GM21515 (cell line): Measurements from ENCODE around the gene FAM107B.

Experiments used
- ATAC-seq: cut with Tn5 transposase; IDR thresholded peaks from one replicate; pipeline ENCODE4 v1.9.1; 2021; ENCODE audit not compliant: unreplicated experiment

Gene FAM107B

GRCh38 chr10:14543046-14543903 is 231.4 kb downstream of the FAM107B start:
- no peak for ATAC-seq

DNA sequence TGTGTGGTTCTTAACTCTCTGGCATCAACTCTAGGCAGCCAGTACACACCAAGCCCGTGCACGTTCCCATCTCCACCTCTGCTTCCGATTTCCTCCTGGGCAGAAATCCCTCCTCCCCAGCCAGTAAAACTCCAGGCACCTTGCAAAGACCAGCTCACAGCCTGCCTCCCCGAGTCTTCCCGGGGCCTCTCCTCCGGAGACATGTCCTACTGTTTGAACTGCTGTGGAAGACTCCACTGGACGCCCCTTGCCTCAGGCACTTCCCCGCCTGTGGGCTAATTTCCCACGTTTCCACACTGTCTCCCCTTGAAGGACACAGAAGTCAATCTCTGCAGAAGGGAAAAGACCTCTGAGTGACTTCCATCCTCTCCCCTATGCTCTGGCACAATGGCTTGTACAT is 233.3 kb downstream of the FAM107B start:
- ATAC-seq = no peak

DNA sequence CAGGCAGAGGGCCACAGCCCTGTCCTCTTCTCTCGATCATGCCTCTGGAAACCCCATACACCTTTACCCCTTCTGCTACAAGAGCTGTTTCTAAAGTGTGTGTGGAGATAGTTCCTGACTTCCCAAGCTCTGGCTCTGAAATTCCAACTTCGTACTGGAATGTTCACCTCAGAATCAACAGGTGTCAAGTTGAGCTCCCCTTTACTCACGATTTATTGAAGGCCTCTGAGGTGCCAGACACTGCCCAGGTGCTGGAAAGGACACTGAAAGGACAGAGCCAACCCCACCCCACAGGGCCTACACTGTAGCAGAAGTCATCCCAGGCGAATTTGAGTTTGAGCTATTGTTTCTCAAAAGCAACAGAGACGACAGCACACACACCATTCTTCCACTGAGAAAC is 234.1 kb downstream of the FAM107B start:
- ATAC-seq = no peak

DNA sequence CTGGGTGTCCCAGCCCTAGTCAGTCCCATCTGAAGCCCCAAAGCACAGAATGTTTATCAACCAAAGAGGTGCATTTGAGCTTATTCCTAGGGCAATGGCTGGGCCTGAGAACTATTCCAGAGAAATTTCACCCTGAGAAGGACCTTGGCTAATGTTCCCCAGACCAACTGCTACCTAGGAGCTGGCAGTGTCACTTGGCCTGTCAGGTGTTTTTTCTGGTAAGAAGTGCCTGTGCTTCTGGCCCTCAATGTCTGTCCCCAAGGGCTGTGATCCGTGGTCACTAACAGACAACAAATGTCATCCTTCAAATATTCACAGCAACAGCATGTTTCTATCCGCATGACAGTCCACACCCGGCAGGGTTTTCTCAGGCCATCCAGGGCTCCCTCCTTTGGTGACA is 234.6 kb downstream of the FAM107B start:
- no peak for ATAC-seq

DNA sequence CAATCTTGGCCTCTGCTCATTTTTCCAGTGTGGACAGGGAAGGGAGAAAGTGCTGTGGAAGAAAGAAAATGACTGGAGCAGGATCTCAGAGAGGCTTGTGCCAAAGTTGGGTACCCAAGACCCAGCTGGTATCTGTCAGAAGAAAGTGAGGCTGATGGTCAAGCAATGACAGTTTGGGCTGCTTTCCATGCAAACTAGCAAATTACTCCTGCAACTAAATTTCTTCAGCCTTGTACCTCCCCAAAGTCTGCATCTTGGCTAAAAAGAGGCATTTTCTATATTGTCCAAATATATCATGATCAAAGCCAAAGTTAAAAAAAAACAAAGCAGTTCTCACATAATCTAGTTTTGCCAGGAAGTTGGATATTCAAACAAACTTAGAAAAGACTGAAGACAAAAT is 235.5 kb downstream of the FAM107B start:
- ATAC-seq = no peak

DNA sequence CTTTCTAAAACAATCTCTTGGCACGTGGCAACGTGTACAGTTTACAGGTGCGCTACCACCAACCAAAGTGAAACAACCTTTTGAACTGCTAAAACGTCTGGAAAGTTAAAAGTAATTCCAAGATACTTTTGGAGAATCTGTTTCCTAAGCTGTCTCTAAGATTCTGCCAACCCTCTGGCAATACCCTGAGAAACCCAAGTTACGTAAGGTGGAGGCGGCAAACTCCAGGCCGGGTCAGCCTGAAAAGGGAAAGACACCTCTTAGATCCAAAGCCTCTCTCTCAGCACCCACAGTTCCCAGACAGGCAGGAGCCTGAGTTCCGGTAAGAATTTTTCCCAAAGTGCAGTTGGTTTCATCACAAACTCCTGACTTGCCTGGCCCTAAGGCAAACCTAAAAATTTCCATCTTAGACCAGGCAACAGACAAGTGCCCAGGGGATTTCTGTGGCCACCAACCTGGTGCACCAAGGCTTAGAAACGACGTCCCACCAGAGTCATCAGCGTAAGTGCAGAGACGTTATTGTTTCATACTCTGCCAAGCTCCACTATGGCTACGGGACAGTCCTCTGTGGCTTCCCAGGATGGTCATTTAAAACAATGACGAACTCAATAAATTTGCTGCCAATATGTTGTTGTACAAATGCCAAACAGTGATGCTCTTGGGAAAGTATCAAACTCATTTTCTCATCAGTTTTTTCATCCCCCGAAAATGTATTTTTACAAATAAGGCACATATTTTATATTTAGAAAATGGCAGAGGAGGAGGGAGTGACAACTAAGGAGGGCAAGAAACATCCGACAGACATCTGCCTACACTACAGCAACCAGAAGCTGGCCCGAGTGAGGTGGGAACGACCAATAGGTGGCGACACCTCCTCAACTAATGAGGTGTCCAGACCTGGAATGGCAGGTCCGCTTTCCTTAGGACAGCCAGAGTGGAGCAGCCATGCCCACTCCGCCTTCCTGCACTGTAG is 238.2 kb downstream of the FAM107B start:
- no peak for ATAC-seq

DNA sequence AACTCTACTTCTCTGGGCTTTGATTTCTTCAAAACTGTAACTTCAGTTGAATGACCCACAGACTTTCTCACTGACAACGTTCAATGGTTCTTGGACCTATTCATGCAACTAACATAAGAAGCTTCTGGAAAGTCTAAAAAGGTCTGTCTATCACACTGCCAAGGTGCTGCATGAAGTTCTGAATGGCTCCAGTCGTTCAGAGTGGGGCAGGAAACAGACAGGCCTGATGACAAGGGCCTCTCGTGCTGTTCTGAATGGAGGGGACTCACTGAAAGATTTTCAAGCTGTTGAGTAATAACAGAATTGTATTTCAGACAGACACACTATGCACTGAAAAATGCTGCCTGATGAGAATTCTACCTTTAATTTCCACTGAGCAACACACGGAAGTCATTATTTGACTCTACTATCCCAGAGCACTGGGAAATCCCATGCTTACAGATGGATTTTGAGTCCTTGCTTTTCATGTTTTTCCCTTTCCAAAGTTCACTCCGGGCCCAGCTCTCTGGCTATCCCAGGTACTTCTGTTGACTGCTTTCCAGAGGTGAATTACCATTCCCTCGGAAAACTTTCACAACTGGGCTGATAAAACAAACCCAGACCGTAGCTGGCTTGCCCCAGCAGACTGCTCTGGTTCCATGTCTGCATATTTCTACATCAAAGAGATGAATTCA is 239.1 kb downstream of the FAM107B start:
- no peak for ATAC-seq

DNA sequence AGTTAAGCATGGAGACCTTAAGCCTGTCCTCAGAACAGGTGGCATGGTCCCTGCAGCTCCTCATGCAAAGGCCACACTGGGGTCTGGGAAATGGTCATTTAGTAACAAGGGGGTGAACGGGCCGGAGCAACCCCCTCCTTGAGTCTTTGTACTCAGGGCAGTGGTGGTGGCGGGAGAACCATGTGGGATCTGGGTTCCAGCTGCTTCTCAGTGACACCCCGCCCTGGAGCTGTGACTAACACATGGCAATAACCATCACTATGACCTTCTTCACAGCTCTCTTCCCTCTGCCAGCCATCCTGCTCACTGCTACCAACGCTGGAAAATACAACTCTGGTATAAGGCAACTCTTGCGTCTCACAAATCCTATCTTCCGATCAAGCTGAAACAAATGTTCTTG is 240.5 kb downstream of the FAM107B start:
- ATAC-seq = no peak

DNA sequence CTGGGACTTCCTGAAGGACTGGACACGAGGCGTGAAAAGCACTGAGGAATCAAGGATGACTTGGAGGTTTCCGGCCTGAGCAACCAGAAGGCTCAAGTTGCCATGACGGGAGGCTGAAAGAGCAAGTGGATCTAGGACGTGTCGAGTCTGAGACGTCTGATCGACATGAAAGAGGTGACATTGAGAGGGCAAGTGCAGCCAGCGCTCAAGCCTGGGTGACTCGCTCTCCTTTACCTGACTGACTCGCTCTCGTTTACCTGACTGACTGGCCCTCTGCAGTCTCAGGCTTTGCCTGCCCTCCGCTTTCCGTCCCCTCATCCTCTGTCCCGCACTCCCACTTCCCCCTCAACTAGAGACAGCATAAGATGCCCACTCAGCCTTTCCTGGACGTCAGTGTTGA is 241.4 kb downstream of the FAM107B start:
- no peak for ATAC-seq

GRCh38 chr10:14532473-14533251 is 242.0 kb downstream of the FAM107B start:
- ATAC-seq = no peak

- no peak for ATAC-seq
These were observed 242.7 kb downstream of the FAM107B start for GRCh38 chr10:14531974-14532373.

GRCh38 chr10:14530465-14530864 is 244.2 kb downstream of the FAM107B start:
- ATAC-seq = no peak

DNA sequence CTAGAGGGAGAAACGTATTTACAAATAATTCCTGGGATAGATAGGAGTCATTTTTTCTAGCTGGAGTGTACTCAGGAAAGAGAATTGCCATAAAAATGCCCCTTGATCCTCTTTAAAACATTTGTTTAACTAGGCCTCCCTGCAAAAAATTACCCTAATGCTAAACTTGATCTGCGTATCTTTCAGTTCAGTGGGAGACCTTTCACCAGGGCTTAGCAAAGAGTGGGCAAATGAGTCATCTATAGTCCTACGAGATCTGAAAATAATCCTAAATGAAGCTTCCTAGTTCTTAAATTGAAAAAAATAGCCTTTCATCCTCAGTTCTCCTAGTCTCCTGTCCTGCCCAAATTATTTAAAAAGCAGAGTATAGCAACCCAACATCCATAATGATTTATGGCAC is 245.3 kb downstream of the FAM107B start:
- no peak for ATAC-seq

DNA sequence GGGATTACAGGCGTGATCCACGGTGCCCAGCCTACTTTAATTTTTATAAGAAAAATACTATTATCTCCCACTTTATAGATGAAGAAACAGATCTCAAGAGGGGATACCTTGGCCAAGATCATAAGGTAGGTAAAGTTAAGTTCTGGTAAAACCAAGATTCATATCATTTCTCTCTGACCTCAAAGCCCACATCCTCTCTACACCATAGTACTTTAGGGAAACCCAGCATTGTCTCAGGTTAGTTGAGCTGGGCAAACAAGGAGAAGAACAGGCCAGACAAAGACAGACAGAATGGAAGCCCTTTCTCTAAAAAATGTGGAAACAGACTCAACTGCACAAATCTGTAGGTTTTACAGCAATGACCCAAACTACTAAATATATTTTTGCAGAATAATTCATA is 246.2 kb downstream of the FAM107B start:
- no peak for ATAC-seq

GRCh38 chr10:14527915-14528314 is 246.8 kb downstream of the FAM107B start:
- ATAC-seq = no peak

DNA sequence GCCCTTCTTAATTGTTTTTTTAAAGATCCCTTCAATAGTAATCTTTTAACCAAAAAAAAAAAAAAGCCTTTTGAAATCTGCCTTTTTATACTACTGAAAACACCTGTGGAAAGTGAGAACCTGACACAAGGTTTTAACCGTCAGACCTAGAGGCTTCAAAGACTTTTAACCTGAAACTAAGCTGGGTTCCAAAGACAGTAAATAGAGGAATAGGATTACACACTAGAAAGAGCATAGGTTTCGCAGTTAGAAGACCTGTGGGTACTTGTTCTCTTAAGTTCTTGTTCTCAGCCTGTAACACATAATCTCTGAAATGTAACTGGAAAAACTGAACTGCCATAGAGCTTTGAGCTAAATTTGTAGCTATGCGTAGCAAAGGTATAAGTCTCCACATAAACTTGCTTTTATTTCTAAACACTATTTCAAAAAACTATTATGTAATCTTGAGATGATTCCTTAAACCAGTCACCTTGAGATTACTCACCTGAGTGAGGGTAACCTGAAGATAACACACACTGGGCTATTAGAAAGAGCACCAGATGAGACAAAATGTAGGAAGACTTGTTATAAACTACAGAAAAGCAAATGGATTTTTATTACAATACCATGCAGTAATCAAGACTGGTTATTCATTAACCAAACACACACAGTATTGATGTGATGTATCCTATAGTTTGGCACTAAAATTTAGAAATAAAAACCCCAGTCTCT is 247.4 kb downstream of the FAM107B start:
- ATAC-seq = no peak

- no peak for ATAC-seq
These were observed 248.4 kb downstream of the FAM107B start for GRCh38 chr10:14526326-14526725.

DNA sequence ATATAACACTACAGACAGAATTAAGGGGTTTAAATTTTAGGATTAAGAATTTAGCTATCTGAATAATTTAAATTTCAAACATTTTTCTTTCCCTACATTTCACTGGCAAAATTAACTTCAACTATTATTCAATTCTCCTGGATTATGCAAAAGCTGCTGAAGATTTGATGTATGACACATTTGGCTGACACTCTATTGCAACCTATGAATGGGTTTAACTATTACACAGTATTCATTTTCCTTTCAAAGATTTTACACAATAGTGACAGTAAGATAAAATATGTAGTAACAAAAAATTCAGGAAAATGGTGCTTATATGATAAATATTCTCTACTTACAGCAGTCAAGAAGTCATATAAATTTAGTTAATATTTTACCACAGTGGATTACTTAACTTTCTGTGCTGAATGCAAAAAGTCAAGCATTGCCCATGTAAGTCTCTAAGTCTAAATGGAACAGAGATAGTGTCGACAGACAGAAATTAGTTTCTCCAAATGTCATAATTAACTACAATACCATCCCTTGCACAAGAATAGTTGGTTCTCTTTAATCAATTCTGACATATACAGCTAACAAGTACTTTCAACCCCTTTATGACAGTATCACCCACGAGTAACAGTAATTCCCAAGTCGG is 249.9 kb downstream of the FAM107B start:
- ATAC-seq = no peak

- no peak for ATAC-seq
These were observed 251.4 kb downstream of the FAM107B start for GRCh38 chr10:14523286-14523685.
